Activated CD4-positive, CD25-positive, alpha-beta regulatory T cell treated with anti-CD3 and anti-CD28 coated beads, Interleukin-2, amount 50 U/mL, for 16 hours (primary cell): ENCODE measurements around the gene ULBP2.
"Not testable (repeated sequence)": the region's sequence is repeated elsewhere in the genome, so short reads cannot be mapped to it uniquely, and the experiment has no call there.

Experiments used
- DNase-seq: peaks from one replicate; pipeline ENCODE4 v3.0.0-alpha.2; 2020; ENCODE audit warnings: low read depth, low spot score

The ULBP2 gene

GRCh38 chr6:149908480-149908879 lies 33.3 kb upstream of the ULBP2 start:
- not testable (repeated sequence) for DNase-seq

- DNase-seq = no peak
Measured at GRCh38 chr6:149909701-149910470, 31.9 kb upstream of the ULBP2 start.

DNA sequence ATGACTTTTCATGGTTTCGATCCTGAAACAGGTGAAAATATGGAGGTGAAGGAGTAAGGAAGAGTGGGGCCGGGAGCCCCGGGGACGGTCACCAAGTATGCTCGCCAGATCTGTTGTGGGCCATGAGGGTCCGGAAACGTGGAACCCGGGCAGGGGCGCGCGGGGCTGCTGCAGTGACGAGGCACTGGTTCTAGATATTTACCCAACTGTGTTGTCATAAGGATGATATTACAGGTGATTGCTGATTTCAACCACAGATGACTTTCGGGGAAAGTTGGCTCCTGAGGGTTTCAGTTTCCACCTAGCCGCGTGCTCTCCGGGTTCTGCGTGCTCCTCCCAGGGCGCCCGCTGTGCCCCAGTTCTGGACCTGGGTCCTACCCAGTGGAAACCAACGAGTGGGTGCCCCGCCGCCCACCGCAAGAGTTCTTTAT lies 31.1 kb upstream of the ULBP2 start:
- DNase-seq = no peak

GRCh38 chr6:149912680-149913079 lies 29.1 kb upstream of the ULBP2 start:
- not testable (repeated sequence) for DNase-seq

DNA sequence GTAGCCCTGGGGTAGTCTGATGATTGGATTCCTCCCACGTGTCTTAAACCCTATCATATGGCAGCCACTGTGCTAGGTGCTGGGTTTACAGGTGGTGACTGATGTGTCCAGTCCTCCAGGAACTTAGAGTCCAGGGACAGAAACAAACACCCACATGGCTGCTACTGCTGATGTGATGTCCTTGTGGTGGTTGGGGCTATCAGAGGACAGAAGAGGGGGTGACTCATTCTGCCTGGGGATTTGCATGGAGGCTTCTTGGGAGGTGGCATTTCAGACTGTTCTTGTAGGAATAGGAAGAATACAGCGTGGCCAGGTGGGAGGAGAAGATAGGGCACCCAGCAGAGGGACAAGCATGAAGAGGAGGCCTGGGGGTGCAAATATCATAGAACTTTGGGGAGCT lies 28.7 kb upstream of the ULBP2 start:
- DNase-seq = no peak

GRCh38 chr6:149913540-149914240 lies 28.1 kb upstream of the ULBP2 start:
- DNase-seq = no peak

- DNase-seq = no peak
Measured at GRCh38 chr6:149915970-149916865, 25.6 kb upstream of the ULBP2 start.

DNA sequence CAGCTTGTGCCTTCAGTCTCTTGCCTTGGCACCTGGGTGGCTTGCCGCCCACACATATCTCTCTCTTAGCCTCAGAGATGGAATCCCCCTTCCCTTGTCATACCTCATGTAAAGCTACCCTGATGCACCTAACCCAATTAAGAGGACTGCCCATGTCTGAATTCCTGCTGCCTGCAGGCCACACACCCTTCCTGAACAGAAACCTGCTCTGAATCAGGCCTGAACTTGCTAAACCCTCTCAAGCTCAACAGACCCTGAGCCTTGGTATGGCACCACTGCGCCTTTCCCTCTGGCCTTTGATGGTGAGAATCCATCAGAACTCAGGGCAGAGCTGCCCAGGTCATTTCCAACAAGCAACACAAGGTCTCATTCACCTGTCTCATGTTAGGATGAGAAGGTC lies 24.1 kb upstream of the ULBP2 start:
- no peak for DNase-seq

- DNase-seq = no peak
Measured at GRCh38 chr6:149918151-149918905, 23.5 kb upstream of the ULBP2 start.

GRCh38 chr6:149919126-149919833 lies 22.5 kb upstream of the ULBP2 start:
- not testable (repeated sequence) for DNase-seq

DNA sequence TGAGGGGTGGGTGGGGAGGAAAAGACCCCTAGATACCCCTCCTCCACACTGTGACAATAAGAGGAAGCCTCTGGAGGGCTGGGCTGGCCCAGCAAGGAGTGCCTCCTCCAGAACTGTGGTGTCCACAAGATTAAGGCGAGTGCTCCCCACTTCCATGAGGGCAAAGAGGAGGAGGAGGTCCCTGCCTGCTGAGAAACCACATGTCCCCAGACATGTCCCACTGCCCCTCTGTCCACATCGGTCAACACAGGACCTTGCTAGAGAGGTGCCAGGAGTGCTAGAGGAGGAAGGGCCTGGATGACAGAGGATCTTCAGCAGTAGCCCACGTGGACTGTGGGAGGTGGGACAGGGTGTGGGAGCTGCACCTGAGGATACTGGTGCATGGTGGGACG lies 22.0 kb upstream of the ULBP2 start:
- no peak for DNase-seq

DNA sequence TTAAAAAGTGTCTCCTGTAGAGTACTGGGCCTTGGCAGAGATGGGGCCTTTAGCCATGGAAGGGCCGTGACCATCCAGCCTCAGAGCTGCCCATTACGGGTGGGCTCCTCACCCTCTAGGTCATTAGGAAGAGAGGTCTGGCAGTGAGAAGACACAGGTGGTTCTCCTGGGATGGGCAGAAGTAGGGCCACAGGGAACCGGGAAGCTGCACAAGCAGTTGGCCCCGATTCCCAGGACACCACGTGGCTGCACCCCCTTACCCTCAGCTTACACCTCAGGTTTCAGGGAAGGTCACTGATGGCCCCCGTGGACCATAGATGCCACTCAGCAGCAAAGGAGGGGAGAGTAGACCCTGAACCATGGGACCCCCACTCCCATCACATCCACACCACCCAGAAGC lies 20.5 kb upstream of the ULBP2 start:
- DNase-seq = no peak

- DNase-seq = not testable (repeated sequence)
Measured at GRCh38 chr6:149922091-149922490, 19.7 kb upstream of the ULBP2 start.

- peak; percentile 47 for DNase-seq
Measured at GRCh38 chr6:149922642-149923326, 19.0 kb upstream of the ULBP2 start, which contains the start of gene RAET1G. TSS of gene RAET1G (minus strand) at chr6:149923121. CDS start at chr6:149923010, 111 bp downstream.

- DNase-seq = no peak
Measured at GRCh38 chr6:149923327-149923986, 18.4 kb upstream of the ULBP2 start.

GRCh38 chr6:149924206-149924932 lies 17.4 kb upstream of the ULBP2 start:
- DNase-seq = no peak

- no peak for DNase-seq
Measured at GRCh38 chr6:149924933-149925252, 16.9 kb upstream of the ULBP2 start.

DNA sequence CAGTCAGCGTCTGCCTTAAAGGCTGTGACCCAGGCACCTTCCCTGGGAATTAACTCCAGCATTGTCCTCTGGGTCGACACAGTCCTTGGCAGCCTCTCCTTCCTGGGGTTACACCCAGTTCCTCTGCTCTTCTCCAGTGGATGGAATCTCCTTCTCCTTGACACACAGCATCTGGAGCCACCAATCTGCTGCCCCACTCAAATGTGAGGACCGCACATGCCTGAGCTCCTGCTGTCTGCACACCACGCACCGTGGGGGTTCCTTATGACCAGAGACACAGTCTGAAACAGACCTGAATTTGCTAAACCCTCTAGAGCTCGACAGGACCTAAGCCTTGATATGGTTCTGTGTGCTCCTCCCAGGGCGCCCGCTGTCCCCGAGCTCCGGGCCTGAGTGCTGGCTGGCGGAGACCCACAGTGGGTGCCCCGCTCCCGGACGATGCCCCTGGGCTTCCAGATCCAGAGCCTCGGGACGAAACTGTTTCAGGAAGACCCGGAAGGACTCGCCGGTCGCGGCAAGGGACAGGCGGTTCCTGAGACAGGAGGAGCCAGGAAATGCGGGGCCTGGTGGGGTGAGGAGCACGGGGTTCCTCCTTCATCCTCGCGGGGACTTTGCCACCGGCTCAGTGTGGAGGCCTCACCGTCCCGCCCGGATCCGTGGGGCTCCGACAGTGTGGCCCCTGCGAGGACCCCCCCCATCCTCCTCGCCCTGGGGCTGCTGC lies 16.4 kb upstream of the ULBP2 start:
- DNase-seq = no peak
